Activated CD4-positive, alpha-beta T cell treated with anti-CD3 and anti-CD28 coated beads, Interleukin-2, amount 10 ng/mL, durations not matched to agents 24 days and 14 days (primary cell): Measurements from ENCODE around the gene PNKD. TPM values are rescaled to one million over a fixed set of nuclear protein-coding genes. Genes with fewer than 3 reads are reported as not detected.
A peak's percentile ranks its signal among the peaks of the same experiment; 100 is the strongest.

ENCODE experiments used
- DNase-seq: peaks from one replicate; pipeline ENCODE4 v3.0.0; 2022
- H3K27ac Mint-ChIP-seq: one replicate; pipeline ENCODE4 v1.8.0; 2022; ENCODE audit warnings: mild to moderate bottlenecking, mixed read lengths
- H3K27me3 Mint-ChIP-seq: one replicate; pipeline ENCODE4 v1.8.0; 2022; ENCODE audit warnings: mixed read lengths
- H3K36me3 Mint-ChIP-seq: one replicate; pipeline ENCODE4 v1.8.0; 2022; ENCODE audit warnings: low read depth, mild to moderate bottlenecking, mixed read lengths
- H3K4me1 Mint-ChIP-seq: one replicate; pipeline ENCODE4 v1.8.0; 2021; ENCODE audit warnings: mixed read lengths
- H3K4me3 Mint-ChIP-seq: one replicate; pipeline ENCODE4 v1.8.0; 2022; ENCODE audit warnings: mild to moderate bottlenecking, moderate library complexity, mixed read lengths
- H3K9me3 Mint-ChIP-seq: one replicate; pipeline ENCODE4 v1.8.0; 2021; ENCODE audit warnings: mixed read lengths
- intact Hi-C: fragments of 100-400 bp; cut with micrococcal nuclease; formaldehyde crosslinking; loops from one replicate; pipeline ENCODE4 v1.15.1; 2023
- total RNA-seq: library from RNA; stranded (reverse); gene quantifications from 2 replicates; pipeline ENCODE4 v1.2.3, GENCODE V29; 2022

Gene PNKD
- total RNA-seq, 1 donor from 2014 or later = 21.5 TPM

DNA sequence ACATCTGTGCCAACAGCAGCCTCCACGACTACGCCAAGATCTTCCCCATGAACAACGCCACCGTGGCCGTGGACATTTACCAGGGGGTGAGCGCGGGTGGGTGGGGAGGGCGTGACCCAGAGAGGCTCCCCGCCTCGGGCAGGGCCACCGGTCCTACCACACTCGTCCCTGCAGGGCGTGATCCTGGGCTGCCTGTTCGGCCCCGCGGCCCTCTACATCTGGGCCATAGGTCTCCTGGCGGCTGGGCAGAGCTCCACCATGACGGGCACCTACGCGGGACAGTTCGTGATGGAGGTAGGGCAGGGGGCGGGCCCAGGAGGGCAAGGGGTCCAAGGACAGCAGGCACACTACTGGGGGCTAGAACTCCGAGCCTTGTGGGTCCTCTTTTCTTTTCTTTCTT lies 120.9 kb downstream of the PNKD start:
- Mint-ChIP-seq H3K4me1 (peaks cover 16% of the 10 kb centered on the region), H3K9me3 (no peaks in the 10 kb centered on the region), H3K36me3 (no peaks in the 10 kb centered on the region), H3K27me3 (peaks cover 10% of the 10 kb centered on the region), H3K27ac (no peak overlapping the region), H3K4me3 (no peak overlapping the region)
- no peak for DNase-seq
- intact Hi-C loops = no loop called here

- intact Hi-C loops = no loop called here
- no peaks in the 10 kb centered on the region for H3K9me3 Mint-ChIP-seq
- no peak for DNase-seq
- no peak overlapping the region for H3K4me3 Mint-ChIP-seq
- H3K36me3 Mint-ChIP-seq = no peaks in the 10 kb centered on the region
- no peak overlapping the region for H3K27ac Mint-ChIP-seq
- peaks cover 19% of the 10 kb centered on the region for H3K4me1 Mint-ChIP-seq
- no peaks in the 10 kb centered on the region for H3K27me3 Mint-ChIP-seq
Observed at GRCh38 chr2:218392459-218392858, 122.1 kb downstream of the PNKD start.

GRCh38 chr2:218392891-218393462 lies 122.7 kb downstream of the PNKD start:
- intact Hi-C loops = no loop called here
- Mint-ChIP-seq H3K27me3 (no peaks in the 10 kb centered on the region), H3K4me1 (peaks cover 24% of the 10 kb centered on the region), H3K9me3 (no peaks in the 10 kb centered on the region), H3K4me3 (no peak overlapping the region), H3K27ac (no peak overlapping the region), H3K36me3 (no peaks in the 10 kb centered on the region)
- DNase-seq = no peak

- intact Hi-C loops = no loop called here
- no peak overlapping the region for H3K4me3 Mint-ChIP-seq
- H3K27me3 Mint-ChIP-seq = no peaks in the 10 kb centered on the region
- H3K27ac Mint-ChIP-seq = no peak overlapping the region
- no peaks in the 10 kb centered on the region for H3K9me3 Mint-ChIP-seq
- H3K36me3 Mint-ChIP-seq = no peaks in the 10 kb centered on the region
- DNase-seq = no peak
- H3K4me1 Mint-ChIP-seq = peaks cover 26% of the 10 kb centered on the region
Observed at GRCh38 chr2:218393750-218394290, 123.5 kb downstream of the PNKD start.

GRCh38 chr2:218394298-218395089 lies 124.2 kb downstream of the PNKD start:
- peak; percentile 70 for DNase-seq
- Mint-ChIP-seq H3K27me3 (no peaks in the 10 kb centered on the region), H3K4me1 (peaks cover 26% of the 10 kb centered on the region), H3K9me3 (no peaks in the 10 kb centered on the region), H3K36me3 (no peaks in the 10 kb centered on the region), H3K27ac (peak overlapping the region; percentile 53), H3K4me3 (peak overlapping the region; percentile 21)
- intact Hi-C loops = loop anchor here (5.0 kb wide), 4 partner anchors 207 to 993 kb away; partner anchors contain the start of genes DNPEP, RNF25 and STK36

GRCh38 chr2:218395090-218395444 lies 124.7 kb downstream of the PNKD start:
- peak overlapping the region; percentile 53 for H3K27ac Mint-ChIP-seq
- DNase-seq = no peak
- H3K27me3 Mint-ChIP-seq = no peaks in the 10 kb centered on the region
- intact Hi-C loops = loop anchor here (5.0 kb wide), 4 partner anchors 208 to 992 kb away; partner anchors contain the start of genes DNPEP, RNF25 and STK36
- H3K36me3 Mint-ChIP-seq = peaks cover under 1% of the 10 kb centered on the region
- H3K4me1 Mint-ChIP-seq = peaks cover 26% of the 10 kb centered on the region
- peak overlapping the region; percentile 21 for H3K4me3 Mint-ChIP-seq
- no peaks in the 10 kb centered on the region for H3K9me3 Mint-ChIP-seq

- DNase-seq = no peak
- peak overlapping the region; percentile 90 for H3K27ac Mint-ChIP-seq
- H3K4me3 Mint-ChIP-seq = peak overlapping the region; percentile 81
- H3K27me3 Mint-ChIP-seq = no peaks in the 10 kb centered on the region
- intact Hi-C loops = loop anchor here (5.0 kb wide), 4 partner anchors 208 to 992 kb away; partner anchors contain the start of genes DNPEP, RNF25 and STK36
- H3K4me1 Mint-ChIP-seq = peaks cover 26% of the 10 kb centered on the region
- H3K9me3 Mint-ChIP-seq = no peaks in the 10 kb centered on the region
- H3K36me3 Mint-ChIP-seq = peaks cover 2% of the 10 kb centered on the region
Observed at GRCh38 chr2:218395456-218395825, 125.1 kb downstream of the PNKD start.

GRCh38 chr2:218395826-218396687 lies 125.7 kb downstream of the PNKD start:
- peak; percentile 98 for DNase-seq
- Mint-ChIP-seq H3K36me3 (peaks cover 2% of the 10 kb centered on the region), H3K9me3 (no peaks in the 10 kb centered on the region), H3K27ac (peak overlapping the region; percentile 90), H3K4me1 (peaks cover 26% of the 10 kb centered on the region), H3K4me3 (peak overlapping the region; percentile 83), H3K27me3 (no peaks in the 10 kb centered on the region)
- intact Hi-C loops = loop anchor here (1.0 to 5.0 kb wide), 12 partner anchors 10 to 991 kb away; partner anchors contain the start of genes AAMP, BCS1L, CNOT9 and DNAJB2

Other genes with a start within 250 kb of the PNKD start
- gene RUFY4, start 201.3 kb upstream of the PNKD start, total RNA-seq = 0.52 and 1.8 TPM in 2 replicates
- gene CXCR2, start 144.5 kb upstream of the PNKD start, total RNA-seq = 0.07 and 0.19 TPM in 2 replicates
- gene CXCR1, start 103.6 kb upstream of the PNKD start, total RNA-seq = not detected in 2 replicates
- 515 and 516 TPM in 2 replicates for gene ARPC2, start 53.3 kb upstream of the PNKD start, total RNA-seq
- gene GPBAR1, start 9.5 kb upstream of the PNKD start, total RNA-seq = 0.40 and 0.68 TPM in 2 replicates
- 85.3 and 89.0 TPM in 2 replicates for gene AAMP, start 382 bp upstream of the PNKD start, total RNA-seq
- gene TMBIM1, start 22.0 kb downstream of the PNKD start, total RNA-seq = 62.6 and 63.1 TPM in 2 replicates
- gene CATIP, start 86.3 kb downstream of the PNKD start, total RNA-seq = not detected in 2 replicates
- 0.12 and 0.19 TPM in 2 replicates for gene SLC11A1, start 111.8 kb downstream of the PNKD start, total RNA-seq
- gene CTDSP1, start 129.3 kb downstream of the PNKD start, total RNA-seq = 103 and 106 TPM in 2 replicates
- gene VIL1, start 148.6 kb downstream of the PNKD start, total RNA-seq = not detected in 2 replicates